ENCODE data around the gene TMEM120B.

TMEM120B gene

DNA sequence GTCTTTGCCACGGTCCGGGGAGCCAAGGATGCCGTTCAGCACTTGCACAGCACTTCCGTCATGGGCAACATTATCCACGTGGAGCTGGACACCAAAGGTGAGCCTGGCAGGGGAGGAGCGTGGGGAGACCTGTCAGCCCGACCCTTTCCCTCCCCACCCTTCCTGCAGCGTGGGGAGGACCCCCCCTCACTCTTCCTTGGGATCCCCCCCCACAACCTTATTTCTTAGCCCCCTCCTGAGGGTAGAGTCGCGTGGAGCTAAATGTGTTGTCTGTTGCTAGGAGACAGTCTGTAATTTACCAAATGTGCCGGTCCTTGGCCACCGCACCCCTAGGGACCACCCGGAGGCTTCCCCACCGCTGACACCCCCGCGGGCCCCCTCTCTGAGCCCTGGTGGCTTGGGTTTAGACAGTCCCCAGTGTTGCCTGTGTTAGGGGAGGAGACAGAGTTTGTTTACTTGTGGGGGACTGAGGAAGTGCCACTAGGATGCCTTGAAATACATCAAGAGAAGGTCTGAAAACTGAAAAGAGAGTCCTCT lies 93.5 kb downstream of the TMEM120B start:
- no peak for DNase-seq

DNA sequence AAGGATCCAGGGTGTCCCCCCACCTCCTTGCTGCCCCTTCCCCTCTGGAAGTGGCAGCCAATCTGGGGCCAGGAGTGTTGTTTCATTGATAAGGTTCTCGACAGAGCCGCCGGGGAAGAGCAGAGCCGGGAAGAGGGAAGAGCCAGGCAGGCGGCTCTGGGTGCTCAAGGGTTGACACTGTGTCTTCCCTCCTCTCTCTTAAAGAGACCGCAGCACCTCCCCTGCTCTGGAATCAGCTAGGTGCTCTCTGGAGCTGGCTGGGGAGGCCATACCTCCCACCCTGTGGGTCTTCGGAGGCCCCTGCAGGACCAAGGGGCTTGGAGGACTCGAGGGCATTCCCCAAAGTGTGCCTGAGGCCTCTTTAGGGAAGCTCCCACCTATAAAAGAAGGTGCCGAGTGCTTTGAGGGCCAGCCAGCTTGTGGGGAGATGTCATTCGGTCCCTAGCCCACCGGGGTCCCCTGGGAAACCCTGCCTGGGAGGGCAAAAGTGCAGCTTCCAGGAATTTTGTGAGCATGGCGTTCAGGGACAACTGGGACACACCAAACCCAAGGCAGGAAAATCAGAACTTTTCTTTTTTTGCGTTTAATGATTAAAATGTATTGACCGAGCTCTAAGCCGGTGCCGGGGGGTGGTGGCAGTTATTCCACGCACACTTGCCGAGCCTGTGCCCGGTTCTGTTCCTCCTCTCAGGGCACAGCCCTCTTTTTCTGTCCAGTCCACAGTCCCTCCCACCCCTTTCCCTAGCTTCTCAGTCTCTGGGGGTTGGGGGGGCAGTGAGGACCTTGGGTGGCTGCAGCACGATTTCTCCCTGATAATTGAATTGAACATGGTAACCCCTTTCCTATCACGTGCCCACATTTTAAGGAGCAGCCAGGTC lies 94.2 kb downstream of the TMEM120B start:
- no peak for DNase-seq

DNA sequence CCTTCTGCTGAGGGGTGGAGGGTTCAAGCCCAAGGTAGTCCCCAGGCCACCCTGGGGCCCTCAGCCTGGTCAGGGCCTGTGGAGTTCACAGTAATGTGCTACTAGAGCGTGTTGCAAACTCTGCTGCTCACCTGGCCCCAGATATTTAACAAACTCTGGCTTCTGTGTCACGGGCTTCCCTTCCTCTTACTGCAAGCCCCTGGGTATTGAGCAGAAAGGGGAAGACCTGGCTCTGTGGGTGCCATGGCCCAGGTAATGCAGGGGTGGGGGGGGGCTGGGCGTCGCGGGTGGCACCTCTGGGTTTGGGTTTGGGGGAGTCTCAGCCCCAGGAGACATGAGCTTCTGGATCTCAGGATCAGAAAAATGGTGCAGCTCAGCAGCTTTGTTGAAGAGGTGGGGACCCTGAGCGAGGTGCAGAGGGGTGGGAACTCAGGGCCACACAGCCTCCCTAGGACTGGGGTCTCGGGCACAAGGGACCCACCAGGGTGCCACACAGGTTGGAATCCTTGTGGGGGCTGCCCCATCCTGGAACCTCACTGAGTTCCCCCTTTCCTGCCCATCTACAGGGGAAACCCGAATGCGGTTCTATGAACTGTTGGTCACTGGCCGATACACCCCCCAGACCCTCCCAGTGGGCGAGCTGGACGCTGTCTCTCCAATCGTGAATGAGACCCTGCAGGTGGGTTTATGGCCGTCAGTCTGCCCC lies 95.2 kb downstream of the TMEM120B start:
- DNase-seq = no peak

DNA sequence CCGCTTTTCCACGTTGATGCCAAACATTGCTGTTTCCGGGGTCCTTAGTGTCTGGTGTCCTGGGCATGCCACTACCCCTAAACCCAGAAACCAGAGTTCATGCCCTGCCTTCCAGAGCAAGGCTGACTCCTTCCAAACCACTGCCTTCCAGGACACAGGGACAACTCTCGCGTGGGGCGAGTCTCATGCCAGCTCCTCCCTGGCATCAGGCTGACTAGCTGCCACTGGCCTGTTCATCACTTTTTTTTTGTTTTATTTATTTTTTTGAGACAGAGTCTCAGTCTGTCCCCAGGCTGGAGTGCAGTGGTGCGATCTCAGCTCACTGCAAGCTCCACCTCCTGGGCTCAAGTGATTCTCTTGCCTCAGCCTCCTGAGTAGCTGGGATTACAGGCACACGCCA lies 96.1 kb downstream of the TMEM120B start:
- no peak for DNase-seq

DNA sequence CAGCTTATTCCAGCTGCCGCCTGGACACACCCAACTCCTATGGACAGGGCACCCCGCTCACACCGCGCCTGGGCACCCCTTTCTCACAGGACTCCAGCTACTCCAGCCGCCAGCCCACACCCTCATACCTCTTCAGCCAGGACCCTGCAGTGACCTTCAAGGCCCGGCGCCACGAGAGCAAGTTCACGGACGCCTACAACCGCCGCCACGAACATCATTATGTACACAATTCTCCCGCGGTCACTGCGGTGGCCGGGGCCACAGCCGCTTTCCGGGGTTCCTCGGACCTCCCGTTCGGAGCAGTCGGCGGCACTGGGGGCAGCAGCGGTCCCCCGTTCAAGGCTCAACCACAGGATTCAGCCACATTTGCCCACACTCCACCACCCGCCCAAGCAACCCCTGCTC lies 97.2 kb downstream of the TMEM120B start:
- DNase-seq = no peak

DNA sequence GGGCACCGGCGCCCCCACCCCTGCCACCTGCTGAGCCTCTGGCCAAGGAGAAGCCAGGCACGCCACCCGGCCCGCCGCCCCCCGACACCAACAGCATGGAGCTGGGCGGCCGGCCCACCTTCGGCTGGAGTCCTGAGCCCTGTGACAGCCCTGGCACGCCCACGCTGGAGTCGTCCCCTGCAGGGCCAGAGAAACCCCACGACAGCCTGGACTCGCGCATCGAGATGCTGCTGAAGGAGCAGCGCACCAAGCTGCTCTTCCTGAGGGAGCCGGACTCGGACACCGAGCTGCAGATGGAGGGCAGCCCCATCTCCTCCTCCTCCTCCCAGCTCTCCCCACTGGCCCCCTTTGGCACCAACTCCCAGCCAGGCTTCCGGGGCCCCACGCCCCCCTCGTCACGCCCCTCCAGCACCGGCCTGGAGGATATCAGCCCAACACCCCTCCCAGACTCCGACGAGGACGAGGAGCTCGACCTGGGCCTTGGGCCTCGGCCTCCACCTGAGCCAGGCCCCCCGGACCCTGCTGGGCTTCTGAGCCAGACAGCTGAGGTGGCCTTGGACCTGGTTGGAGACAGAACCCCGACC lies 97.8 kb downstream of the TMEM120B start:
- DNase-seq = no peak

DNA sequence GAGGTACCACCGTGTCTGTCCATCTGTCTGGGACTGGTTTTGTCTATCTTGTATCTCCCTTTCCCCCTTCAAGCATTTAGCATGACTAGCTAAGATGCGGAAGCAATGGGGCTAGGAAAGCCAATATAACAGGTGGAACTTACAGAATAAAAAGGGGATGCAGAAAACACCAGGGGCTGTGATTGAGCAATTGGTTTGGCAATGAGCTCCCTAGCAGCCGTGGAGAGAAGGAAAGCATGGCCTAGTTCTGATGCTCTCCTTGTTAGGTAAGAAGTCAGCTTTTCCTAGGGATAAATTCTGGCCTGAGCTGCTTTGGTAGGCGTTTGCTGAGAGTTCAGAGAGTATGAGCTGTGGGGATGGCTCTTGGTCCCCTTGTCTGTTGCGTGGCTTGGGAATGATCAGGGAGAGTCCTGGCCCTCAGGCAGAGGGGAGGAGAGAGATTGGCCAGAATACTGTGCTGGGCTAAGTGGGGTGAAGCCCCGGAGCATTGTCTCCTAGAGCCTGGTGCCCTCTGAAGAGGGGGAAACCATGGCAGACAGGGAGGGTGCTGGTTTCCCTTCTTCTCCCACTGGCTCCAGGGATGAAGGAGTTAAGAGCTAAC lies 98.4 kb downstream of the TMEM120B start:
- no peak for DNase-seq

DNA sequence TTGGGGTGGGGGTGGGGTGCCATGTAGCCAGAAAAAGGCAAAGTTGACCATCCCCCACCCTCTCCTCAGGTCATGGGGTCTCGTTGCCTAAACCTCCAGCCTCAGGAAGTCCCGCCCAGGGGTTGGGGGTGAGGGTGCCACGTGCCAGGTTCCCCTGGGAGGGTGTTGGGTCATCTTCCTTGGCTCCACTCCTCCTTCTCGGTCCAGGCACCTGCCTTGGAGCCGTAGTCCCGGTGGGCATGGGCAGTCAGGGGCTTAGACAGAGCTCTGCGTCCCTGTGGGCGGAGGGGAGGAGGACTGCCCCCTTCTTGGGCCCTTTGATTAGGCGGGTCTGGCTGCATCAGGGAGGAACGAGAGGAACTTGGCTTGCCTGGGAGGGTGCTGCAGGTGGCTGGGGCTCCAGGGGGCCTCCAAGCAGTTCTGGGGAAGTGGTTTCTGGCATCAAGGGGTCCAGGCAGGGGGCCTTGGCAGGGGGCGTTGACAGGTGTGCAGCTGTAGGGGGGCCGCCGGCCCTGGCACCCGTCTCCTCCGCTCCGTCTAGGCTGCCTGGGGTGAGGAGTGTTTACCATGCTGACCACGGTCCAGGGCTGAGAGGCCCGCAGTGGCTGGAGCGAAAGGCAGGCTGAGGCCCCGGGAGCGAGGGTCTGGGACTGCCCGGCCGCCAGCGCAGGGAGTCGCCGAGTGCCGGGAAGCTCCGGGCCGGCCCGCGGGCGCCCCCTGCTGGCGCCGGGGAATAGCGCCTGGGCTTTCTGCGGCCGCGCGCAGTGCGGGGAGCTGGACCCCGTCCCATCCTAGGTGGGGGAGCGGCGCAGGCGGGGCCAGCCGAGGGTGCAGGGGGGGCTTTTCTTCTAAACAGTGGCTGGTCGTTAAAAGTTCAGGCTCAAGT lies 99.1 kb downstream of the TMEM120B start:
- DNase-seq = no peak

DNA sequence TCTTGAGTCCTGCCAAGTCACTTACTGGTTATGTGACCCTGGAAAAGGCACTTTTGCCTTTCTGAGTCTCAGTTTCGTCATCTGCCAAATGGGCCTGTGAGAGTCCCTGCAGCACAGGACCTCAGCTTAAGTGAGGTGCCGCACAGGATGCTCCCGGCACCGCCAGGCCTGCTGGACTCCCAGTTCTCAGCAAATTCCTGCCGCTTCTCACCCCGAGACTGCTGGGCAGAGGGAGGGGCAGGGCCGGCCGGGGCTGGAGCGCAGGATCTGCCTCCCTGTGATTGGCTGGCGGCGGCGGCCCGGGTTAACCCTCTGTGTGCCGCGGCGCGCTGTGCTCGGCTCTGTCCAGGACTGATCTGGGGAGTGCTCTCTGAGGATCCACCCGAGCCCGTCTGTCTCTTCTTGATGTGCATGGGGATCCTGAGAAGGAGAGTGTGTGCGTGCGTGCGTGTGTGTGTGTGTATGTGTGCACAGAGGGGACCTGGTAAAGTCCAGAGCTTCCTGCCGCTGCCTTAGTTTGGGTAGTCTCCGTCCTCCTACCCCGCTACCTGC lies 99.8 kb downstream of the TMEM120B start:
- DNase-seq = no peak

DNA sequence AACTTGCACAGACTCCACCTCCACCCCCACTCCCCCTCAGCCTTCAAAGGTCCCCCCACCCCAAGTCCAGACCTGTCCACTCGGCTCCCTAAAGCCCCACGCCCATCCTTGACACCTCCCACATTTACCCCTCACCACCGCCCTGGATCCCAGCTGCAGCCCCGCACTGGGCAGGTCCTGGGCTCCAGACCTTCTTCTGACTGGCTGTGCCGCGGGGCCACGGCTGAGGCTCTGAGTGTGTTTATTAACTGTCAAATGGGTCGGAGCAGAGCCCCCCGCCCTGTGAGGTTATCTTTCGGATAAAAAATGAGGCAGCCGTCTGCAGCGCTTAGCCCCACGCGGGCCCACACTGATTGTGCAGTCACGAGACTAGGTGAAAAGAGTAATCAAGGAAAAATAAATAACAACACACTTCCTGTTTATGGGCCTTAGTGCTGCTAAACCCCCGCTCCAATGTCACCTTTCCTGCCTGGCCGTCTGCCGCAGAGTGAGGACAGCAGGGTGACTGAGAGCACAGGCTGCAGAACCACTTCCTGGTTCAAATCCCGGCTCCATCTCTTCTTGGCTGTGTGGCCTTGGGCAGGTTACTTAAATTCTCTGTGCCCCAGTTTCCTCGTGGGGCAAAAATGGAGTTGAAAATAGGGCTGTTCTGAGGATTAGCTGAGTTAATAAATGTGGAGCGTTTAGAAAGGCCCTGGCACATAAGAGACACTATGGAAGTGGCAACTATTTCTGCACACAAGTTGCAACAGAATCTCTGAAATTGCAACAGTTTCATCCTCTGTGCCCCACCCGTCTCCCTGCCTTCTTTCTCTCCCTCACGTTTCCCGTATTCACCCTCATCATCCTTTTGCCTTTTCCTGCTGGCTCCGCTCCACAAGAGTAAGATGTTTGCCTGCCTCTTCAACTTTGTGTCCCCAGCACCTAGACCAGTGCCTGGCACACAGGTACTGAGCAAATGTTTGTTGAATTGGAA lies 100.7 kb downstream of the TMEM120B start:
- no peak for DNase-seq

DNA sequence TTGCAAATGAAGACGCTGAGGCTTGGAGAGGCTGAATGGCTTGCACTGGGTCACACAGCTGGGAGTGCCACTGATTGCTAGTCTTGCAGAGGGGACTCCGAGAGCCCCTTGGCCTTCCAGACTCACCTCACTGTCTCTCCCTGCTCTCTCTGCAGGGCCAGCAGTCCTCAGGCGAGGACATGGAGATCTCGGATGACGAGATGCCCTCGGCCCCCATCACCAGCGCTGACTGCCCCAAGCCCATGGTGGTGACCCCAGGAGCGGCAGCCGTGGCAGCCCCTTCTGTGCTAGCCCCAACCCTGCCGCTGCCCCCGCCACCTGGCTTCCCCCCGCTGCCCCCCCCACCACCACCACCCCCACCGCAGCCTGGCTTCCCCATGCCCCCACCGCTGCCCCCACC lies 101.4 kb downstream of the TMEM120B start:
- DNase-seq = no peak

DNA sequence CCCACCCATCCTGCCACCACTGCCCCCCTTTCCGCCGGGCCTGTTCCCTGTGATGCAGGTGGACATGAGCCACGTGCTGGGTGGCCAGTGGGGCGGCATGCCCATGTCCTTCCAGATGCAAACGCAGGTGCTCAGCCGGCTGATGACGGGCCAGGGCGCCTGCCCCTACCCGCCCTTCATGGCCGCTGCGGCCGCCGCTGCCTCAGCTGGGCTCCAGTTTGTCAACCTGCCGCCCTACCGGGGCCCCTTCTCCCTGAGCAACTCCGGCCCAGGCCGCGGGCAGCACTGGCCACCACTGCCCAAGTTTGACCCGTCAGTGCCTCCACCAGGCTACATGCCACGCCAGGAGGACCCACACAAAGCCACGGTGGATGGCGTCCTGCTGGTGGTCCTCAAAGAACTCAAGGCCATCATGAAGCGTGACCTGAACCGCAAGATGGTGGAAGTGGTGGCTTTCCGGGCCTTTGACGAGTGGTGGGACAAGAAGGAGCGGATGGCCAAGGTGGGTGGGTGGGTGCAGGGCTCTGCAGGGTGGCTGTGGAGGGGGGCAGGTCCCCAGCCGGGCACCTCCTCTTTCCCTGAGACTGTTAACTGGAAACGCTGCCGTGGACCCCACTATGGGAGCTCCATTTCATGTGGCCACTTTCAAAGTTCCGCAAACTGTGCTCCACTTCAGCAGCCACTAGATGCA lies 102.0 kb downstream of the TMEM120B start:
- DNase-seq = no peak

DNA sequence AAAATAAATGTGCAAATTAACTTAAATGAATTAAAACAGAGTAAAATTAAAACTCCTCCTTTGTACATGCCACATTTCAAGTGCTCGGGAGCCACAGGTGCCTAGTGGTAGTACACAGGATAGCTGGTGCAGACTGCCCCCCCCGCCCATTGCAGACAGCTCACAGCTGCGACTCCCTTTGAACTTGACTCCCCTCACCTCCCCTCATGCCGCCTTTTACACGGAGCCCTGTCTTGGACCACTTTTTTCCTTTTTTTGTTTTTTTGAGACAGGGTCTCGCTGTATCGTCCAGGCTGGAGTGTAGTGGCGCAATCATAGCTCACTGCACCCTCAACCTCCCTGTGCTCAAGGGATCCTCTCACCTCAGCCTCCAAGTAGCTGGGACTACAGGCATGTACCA lies 102.7 kb downstream of the TMEM120B start:
- DNase-seq = no peak

DNA sequence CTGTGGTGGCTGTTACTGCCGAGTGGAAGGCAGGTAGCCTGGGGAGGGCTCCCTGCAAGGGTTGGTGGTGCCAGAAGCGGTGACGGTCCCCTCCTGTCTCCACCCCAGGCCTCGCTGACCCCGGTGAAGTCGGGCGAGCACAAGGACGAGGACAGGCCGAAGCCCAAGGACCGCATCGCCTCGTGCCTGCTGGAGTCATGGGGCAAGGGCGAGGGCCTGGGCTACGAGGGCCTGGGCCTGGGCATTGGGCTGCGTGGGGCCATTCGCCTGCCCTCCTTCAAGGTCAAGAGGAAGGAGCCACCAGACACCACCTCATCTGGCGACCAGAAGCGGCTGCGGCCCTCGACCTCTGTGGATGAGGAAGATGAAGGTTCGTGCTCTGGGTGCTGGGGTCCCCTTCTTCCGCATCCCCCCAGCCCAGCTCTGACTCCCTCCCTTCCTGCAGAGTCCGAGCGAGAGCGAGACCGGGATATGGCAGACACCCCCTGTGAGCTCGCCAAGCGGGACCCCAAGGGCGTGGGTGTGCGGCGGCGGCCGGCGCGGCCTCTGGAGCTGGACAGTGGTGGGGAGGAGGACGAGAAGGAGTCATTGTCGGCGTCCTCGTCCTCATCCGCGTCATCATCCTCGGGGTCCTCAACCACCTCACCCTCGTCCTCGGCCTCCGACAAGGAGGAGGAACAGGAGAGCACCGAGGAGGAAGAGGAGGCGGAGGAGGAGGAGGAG lies 104.5 kb downstream of the TMEM120B start:
- DNase-seq = no peak

DNA sequence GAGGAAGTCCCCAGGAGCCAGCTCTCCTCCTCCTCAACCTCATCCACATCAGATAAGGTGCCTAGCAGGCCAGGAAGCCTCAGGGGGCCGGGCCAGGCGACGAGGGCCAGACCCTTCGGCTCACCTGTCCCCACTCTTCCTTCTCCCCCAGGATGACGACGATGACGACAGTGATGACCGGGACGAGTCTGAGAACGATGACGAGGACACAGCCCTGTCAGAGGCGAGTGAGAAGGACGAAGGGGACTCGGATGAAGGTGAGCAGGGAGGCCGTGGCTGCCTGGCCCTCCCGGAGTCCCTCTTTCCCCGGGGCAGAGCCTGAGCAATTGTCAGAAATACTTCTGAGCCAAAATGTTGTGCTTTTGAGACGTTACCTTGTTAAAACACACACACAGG lies 105.1 kb downstream of the TMEM120B start:
- DNase-seq = no peak

DNA sequence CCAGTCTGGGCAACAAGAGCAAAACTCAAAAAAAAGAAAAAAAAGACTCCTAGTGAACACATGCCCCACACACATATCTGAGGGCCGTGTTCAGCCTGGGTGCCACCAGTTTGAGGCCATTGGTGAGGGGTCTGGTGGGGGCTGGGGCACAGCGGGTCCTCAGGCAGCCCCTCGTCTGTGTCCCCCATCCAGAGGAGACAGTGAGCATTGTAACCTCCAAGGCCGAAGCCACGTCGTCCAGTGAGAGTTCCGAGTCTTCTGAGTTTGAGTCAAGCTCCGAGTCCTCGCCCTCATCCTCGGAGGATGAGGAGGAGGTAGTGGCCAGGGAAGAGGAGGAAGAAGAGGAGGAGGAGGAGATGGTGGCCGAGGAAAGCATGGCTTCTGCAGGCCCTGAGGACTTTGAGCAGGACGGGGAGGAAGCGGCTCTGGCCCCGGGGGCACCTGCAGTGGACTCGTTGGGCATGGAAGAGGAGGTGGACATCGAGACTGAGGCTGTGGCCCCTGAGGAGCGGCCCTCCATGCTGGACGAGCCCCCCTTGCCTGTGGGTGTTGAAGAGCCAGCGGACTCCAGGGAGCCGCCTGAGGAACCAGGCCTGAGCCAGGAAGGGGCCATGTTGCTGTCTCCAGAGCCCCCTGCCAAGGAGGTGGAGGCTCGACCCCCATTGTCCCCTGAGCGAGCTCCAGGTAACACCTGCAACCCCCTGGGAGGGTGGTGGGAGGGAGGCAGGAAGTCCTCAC lies 106.8 kb downstream of the TMEM120B start:
- no peak for DNase-seq

DNA sequence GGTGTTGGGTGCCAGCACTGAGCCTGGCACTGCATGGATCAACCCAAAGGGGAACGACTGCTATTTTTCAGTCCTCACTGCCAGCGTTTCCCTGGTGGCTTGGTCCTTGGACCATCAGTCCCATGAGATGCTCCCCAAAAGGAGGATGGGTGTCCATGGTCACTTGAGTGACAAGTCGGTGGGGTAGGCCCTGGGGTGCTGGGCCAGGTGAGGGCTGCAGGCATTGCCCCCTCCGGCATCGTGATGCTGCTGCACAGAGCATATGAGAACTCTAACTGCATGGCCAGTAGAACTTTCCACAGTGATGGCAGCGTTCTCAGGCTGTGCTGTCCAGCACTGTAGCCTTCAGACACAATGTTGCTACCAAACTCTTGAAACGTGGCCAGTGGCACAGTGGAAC lies 107.5 kb downstream of the TMEM120B start:
- DNase-seq = no peak

DNA sequence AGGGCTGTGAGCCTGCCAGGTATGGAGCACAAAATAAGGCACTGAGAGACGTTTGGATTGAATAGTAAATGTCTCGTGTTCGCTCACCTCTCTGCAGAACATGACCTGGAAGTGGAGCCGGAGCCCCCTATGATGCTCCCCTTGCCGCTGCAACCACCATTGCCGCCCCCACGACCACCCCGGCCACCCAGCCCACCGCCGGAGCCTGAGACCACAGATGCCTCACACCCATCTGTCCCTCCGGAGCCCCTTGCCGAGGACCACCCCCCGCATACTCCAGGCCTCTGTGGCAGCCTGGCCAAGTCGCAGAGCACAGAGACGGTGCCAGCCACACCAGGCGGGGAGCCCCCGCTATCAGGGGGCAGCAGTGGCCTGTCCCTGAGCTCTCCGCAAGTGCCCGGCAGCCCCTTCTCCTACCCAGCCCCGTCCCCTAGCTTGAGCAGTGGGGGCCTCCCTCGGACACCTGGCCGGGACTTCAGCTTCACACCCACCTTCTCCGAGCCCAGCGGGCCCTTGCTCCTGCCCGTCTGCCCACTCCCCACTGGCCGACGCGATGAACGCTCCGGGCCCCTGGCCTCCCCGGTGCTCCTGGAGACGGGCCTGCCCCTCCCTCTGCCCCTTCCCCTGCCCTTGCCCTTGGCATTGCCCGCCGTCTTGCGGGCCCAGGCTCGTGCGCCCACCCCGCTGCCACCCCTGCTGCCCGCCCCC lies 110.0 kb downstream of the TMEM120B start:
- DNase-seq = no peak

Data from DMS 273 treated with DMSO at 0.1 percent for 48 hours (cell line).